K562 (cell line): ENCODE results near the gene CPA4. TPM values are rescaled to one million over a fixed set of nuclear protein-coding genes. Genes with fewer than 3 reads are reported as not detected.

ENCODE experiments used
- ATAC-seq: fragments of 200-7000 bp; cut with Tn5 transposase; 3 replicates; pipeline ENCODE4 v1.9.1; 2020; ENCODE audit warnings: moderate library complexity
- BruUV-seq: library from RNA; stranded (reverse); fragments of 400-500 nt; replicated peaks from 2 replicates; lab custom pipeline; 2021; lab: Mats Ljungman, UMichigan
- CTCF ChIA-PET: fragments of 300-600 bp; formaldehyde crosslinking; extraction: SDS; loops from one replicate; lab custom pipeline; 2021; ENCODE audit warnings: low intra/inter-chr PET ratio; lab: Yijun Ruan, JAX
- POLR2A ChIA-PET: fragments of 300-600, 350-650 bp; sonication (Branson Sonifier 250); formaldehyde crosslinking; extraction: SDS; loops from one replicate; lab custom pipeline; 2021; ENCODE audit warnings: antibody characterized with exemption, inconsistent platforms; lab: Yijun Ruan, JAX
- DNase-seq, 4 experiments: peaks; one replicate each; pipeline versions ENCODE4 v3.0.0 to v3.0.0-alpha.2; 2011 to 2018; ENCODE audit warnings: low spot score in 3 of 4, mixed read lengths in 3 of 4; ENCODE audit errors: extremely low read depth in 1 of 4
- FAIRE-seq: peaks from 2 replicates; lab custom pipeline; 2011; peaks lifted over from hg19 to GRCh38; lab: Jason Lieb, UNC
- H2AFZ ChIP-seq: 2 replicates; pipeline ENCODE4 v1.6.0; 2011; ENCODE audit warnings: low read depth, low read length, control low read depth, inconsistent platforms
- H3K27ac ChIP-seq: fragments of 200-600 bp; 3 replicates; pipeline ENCODE4 v1.8.0; 2011; ENCODE audit warnings: low read depth, mild to moderate bottlenecking, control low read depth, inconsistent platforms, low read length, moderate library complexity, mixed read lengths; ENCODE audit errors: extremely low read depth
- H3K27me3 ChIP-seq, 2 experiments: fragments of 300-600 bp in 1 of 2; 2 replicates in 1 of 2; 3 replicates in 1 of 2; pipeline versions ENCODE4 v1.6.0 to v1.8.0; 2011; ENCODE audit warnings: inconsistent platforms in 2 of 2, low read length in 2 of 2, mild to moderate bottlenecking in 1 of 2, mixed read lengths in 1 of 2, moderate library complexity in 1 of 2; ENCODE audit not compliant: control insufficient read depth in 2 of 2, insufficient read depth in 2 of 2
- H3K36me3 ChIP-seq: fragments of 300-600 bp; 3 replicates; pipeline ENCODE4 v1.8.0; 2011; ENCODE audit warnings: mild to moderate bottlenecking, low read length, inconsistent platforms; ENCODE audit not compliant: control insufficient read depth, insufficient read depth
- H3K4me1 ChIP-seq, 2 experiments: fragments of 200-600 bp in 1 of 2; replicated peaks in 1 of 2; 2 replicates in 1 of 2; 3 replicates in 1 of 2; pipeline versions ENCODE4 v1.5.1 to v1.8.0; 2011; ENCODE audit warnings: inconsistent platforms in 2 of 2, low read length in 2 of 2, mild to moderate bottlenecking in 1 of 2, mixed read lengths in 1 of 2, moderate library complexity in 1 of 2; ENCODE audit not compliant: control insufficient read depth in 2 of 2, insufficient read depth in 2 of 2
- H3K4me2 ChIP-seq: 2 replicates; pipeline ENCODE4 v1.6.1; 2011; ENCODE audit warnings: low read length, control low read depth, inconsistent platforms, mixed read lengths; ENCODE audit not compliant: insufficient read depth
- H3K4me3 ChIP-seq: fragments of 200-600 bp; sonication (generic), shearing (Covaris generic); 2 replicates; pipeline ENCODE4 v1.5.1; 2016; ENCODE audit warnings: control low read depth, inconsistent platforms
- H3K79me2 ChIP-seq: fragments of 200-600 bp; 3 replicates; pipeline ENCODE4 v1.8.0; 2011; ENCODE audit warnings: low read length, inconsistent platforms; ENCODE audit not compliant: control insufficient read depth, insufficient read depth
- H3K9ac ChIP-seq, 2 experiments: 2 replicates each; pipeline versions ENCODE4 v1.6.0 to v1.6.1; 2011; ENCODE audit warnings: low read depth in 2 of 2, low read length in 2 of 2, control low read depth in 1 of 2, inconsistent platforms in 1 of 2, mild to moderate bottlenecking in 1 of 2, mixed read lengths in 1 of 2; ENCODE audit not compliant: insufficient read depth in 1 of 2
- H3K9me1 ChIP-seq: one replicate; pipeline ENCODE4 v1.6.0; 2011; ENCODE audit warnings: inconsistent platforms, mild to moderate bottlenecking, low read length, moderate library complexity; ENCODE audit not compliant: control insufficient read depth, insufficient read depth
- H3K9me3 ChIP-seq: replicated peaks from 2 replicates; pipeline ENCODE4 v1.5.1; 2011; ENCODE audit warnings: low read depth, low read length, inconsistent platforms; ENCODE audit not compliant: control insufficient read depth, insufficient read depth
- H4K20me1 ChIP-seq: replicated peaks from 2 replicates; pipeline ENCODE4 v1.6.1; 2011; ENCODE audit warnings: low read length, inconsistent platforms, mixed read lengths; ENCODE audit not compliant: control insufficient read depth, insufficient read depth
- HCFC1 ChIP-seq: IDR thresholded peaks from 2 replicates; pipeline ENCODE4 v1.6.1; 2012; ENCODE audit warnings: low read depth, low read length, improper control_type of control experiment
- HMG20B ChIP-seq: fragments of 250-450 bp; sonication (Bioruptor Pico); IDR thresholded peaks from 2 replicates; pipeline ENCODE4 v1.5.0; 2021; ENCODE audit warnings: mild to moderate bottlenecking
- KLF13 ChIP-seq: fragments of 450-650 bp; IDR thresholded peaks from 2 replicates; pipeline ENCODE4 v1.6.1; 2016; ENCODE audit warnings: missing genetic modification characterization, low read depth, mild to moderate bottlenecking, missing compliant biosample characterization, moderate library complexity, borderline replicate concordance
- MEF2A ChIP-seq: IDR thresholded peaks from 2 replicates; pipeline ENCODE4 v1.6.1; 2011; ENCODE audit warnings: low read depth, mild to moderate bottlenecking, low read length, moderate library complexity; ENCODE audit not compliant: control insufficient read depth
- POLR2AphosphoS2 ChIP-seq: IDR thresholded peaks from 2 replicates; pipeline ENCODE4 v1.6.1; 2012; ENCODE audit warnings: low read length, improper control_type of control experiment
- RUNX1 ChIP-seq: sonication (generic); IDR thresholded peaks from 2 replicates; pipeline ENCODE4 v1.6.1; 2016; ENCODE audit warnings: antibody characterized with exemption, low read depth
- SETDB1 ChIP-seq: IDR thresholded peaks from one replicate; pipeline ENCODE4 v1.6.1; 2012; ENCODE audit warnings: low read length, control low read depth, inconsistent platforms
- ZNF347 ChIP-seq: fragments of 450-650 bp; formaldehyde crosslinking; IDR thresholded peaks from 2 replicates; pipeline ENCODE4 v1.4.0; 2020; ENCODE audit warnings: low read depth, mild to moderate bottlenecking, moderate library complexity
- WGBS: fragments of 100-300 bp; shearing (Covaris generic); methylation state at CpG from one replicate; pipeline ENCODE4 v1.1.6; 2016; ENCODE audit warnings: low coverage, mixed read lengths; ENCODE audit not compliant: insufficient coverage; ENCODE audit errors: missing lambda C conversion rate; 5-methylcytosine and 5-hydroxymethylcytosine counted together
- in situ Hi-C: fragments of 300-500 bp; cut with MboI; formaldehyde crosslinking; loops from 4 replicates; pipeline ENCODE4 v1.15.0; 2018; ENCODE audit warnings: inconsistent platforms, mixed read lengths
- intact Hi-C: fragments of 100-400 bp; cut with micrococcal nuclease; formaldehyde crosslinking; loops from 2 replicates; pipeline ENCODE4 v1.14.2; 2022
- polyA plus RNA-seq, 8 experiments: library from polyadenylated mRNA; depleted of rRNA in 4 of 8; stranded (reverse) in 5 of 8; unstranded in 3 of 8; fragments of >200 nt; fragmentation: Nextera tagmentation in 2 of 8; fragmentation: Illumina TruSeq in 1 of 8; extraction: Ambion mirVana in 2 of 8; extraction: Trizol in 1 of 8; gene quantifications; 2 replicates each; pipeline versions ENCODE4 v1.2.1 to v1.2.3, GENCODE V29; 2011 to 2014; ENCODE audit warnings: inconsistent platforms in 1 of 8, missing spikeins in 1 of 8
- total RNA-seq, 7 experiments: library from RNA; depleted of rRNA in 6 of 7; stranded (reverse); fragments of >200 nt in 6 of 7; fragmentation: Illumina TruSeq in 2 of 7; extraction: Trizol in 2 of 7; gene quantifications; 2 replicates each; pipeline versions ENCODE4 v1.2.1 to v1.2.3, GENCODE V29; 2011 to 2021; ENCODE audit warnings: low replicate concordance in 1 of 7
- TF ChIP-seq, protein P1 (sequence below): sonication (generic); formaldehyde crosslinking; IDR thresholded peaks from 2 replicates; pipeline ENCODE4 v1.8.0; 2023; ENCODE audit warnings: mild to moderate bottlenecking, missing genetic modification reagents
- TF ChIP-seq, protein P2 (sequence below), 2 experiments: fragments of 200-800 bp in 1 of 2; sonication (Bioruptor generic) in 1 of 2; sonication (generic) in 1 of 2; formaldehyde crosslinking in 1 of 2; IDR thresholded peaks in 1 of 2; conservative IDR thresholded peaks in 1 of 2; 2 replicates each; pipeline versions ENCODE4 v1.5.0 to v1.6.1; 2016 to 2020; ENCODE audit warnings: missing compliant biosample characterization in 1 of 2, missing genetic modification characterization in 1 of 2, missing genetic modification reagents in 1 of 2
- TF ChIP-seq, protein P3 (sequence below): fragments of 250-450 bp; sonication (Bioruptor Pico); IDR thresholded peaks from 2 replicates; pipeline ENCODE4 v1.8.0; 2022; ENCODE audit warnings: moderate library complexity, mild to moderate bottlenecking, inconsistent platforms

CPA4 gene
- total and polyA plus RNA-seq, 9 of the 15 experiments (the other 6 are each of a cell fraction or from before 2014, with no cell fraction given), result not detected

DNA sequence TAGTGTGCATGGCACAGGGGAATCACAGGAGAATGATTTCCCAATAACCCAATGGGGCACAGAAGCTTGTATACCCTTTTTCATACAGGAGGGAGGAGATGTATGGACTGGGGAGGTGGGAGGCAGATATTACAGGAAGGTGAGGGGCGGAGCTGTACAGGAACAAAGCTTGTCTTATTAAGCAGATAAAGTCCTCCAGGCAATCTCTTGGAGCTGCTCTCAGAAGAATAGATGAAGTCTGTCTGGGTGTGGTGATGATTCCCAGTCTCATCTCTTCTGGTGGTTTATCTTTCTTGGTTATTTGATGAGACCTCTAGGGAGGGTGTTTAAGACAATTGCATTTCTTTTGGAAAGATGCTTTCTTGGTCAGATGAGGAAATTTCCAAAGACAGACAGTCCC is 26.6 kb downstream of the CPA4 start:
- WGBS, result 4% methylated on average over 1 of the region's 1 CpG
- TF ChIP-seq HMG20B (CRISPR knock-in tag), result no peak
- TF ChIP-seq, protein P1, sequence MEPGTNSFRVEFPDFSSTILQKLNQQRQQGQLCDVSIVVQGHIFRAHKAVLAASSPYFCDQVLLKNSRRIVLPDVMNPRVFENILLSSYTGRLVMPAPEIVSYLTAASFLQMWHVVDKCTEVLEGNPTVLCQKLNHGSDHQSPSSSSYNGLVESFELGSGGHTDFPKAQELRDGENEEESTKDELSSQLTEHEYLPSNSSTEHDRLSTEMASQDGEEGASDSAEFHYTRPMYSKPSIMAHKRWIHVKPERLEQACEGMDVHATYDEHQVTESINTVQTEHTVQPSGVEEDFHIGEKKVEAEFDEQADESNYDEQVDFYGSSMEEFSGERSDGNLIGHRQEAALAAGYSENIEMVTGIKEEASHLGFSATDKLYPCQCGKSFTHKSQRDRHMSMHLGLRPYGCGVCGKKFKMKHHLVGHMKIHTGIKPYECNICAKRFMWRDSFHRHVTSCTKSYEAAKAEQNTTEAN (CRISPR knock-in tag), result no peak
- TF ChIP-seq ZNF347, result no peak
- TF ChIP-seq HCFC1, result no peak
- no peak for TF ChIP-seq KLF13 (tag)
- no peak for TF ChIP-seq RUNX1
- TF ChIP-seq, protein P2, sequence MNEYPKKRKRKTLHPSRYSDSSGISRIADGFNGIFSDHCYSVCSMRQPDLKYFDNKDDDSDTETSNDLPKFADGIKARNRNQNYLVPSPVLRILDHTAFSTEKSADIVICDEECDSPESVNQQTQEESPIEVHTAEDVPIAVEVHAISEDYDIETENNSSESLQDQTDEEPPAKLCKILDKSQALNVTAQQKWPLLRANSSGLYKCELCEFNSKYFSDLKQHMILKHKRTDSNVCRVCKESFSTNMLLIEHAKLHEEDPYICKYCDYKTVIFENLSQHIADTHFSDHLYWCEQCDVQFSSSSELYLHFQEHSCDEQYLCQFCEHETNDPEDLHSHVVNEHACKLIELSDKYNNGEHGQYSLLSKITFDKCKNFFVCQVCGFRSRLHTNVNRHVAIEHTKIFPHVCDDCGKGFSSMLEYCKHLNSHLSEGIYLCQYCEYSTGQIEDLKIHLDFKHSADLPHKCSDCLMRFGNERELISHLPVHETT (CRISPR knock-in tag; conservative IDR thresholded peaks at IDR 0.05 in 1 of 2, IDR thresholded peaks at IDR 0.05 in 1 of 2), result no peak
- TF ChIP-seq, protein P3, sequence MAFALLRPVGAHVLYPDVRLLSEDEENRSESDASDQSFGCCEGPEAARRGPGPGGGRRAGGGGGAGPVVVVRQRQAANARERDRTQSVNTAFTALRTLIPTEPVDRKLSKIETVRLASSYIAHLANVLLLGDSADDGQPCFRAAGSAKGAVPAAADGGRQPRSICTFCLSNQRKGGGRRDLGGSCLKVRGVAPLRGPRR (CRISPR knock-in tag), result no peak
- TF ChIP-seq MEF2A, result no peak
- no peak for TF ChIP-seq SETDB1
- no peak for TF ChIP-seq POLR2AphosphoS2

More for the DNA sequence above, 26.6 kb downstream of the CPA4 start:
- Histone ChIP-seq H3K9me1 (no peaks in the 10 kb centered on the region), H3K79me2 (no peaks in the 10 kb centered on the region), H3K36me3 (no peaks in the 10 kb centered on the region), H3K27me3 (peaks cover 48 to 69% of the 10 kb centered on the region in 2 experiments; a peak in 4 of 5 replicates), H3K27ac (no peak overlapping the region), H2AFZ (no peak overlapping the region), H4K20me1 (no peaks in the 10 kb centered on the region), H3K9me3 (no peaks in the 10 kb centered on the region; the same call in 1 of the 2 replicates), H3K4me2 (no peak overlapping the region), H3K9ac (no peak overlapping the region), H3K4me1 (no peaks in the 10 kb centered on the region), H3K4me3 (no peak overlapping the region)
- no peak for FAIRE-seq
- intact Hi-C loops, result no loop called here
- ChIA-PET POLR2A (no interaction called here), CTCF (no interaction called here)
- in situ Hi-C loops, result no loop called here
- no peak for DNase-seq
- no TSS peak for BruUV-seq
- no peak for ATAC-seq
